ENCODE measurements around the gene TRIM38. TPM values are rescaled to one million over a fixed set of nuclear protein-coding genes. Genes with fewer than 3 reads are reported as not detected.
"Not testable (repeated sequence)": the region's sequence is repeated elsewhere in the genome, so short reads cannot be mapped to it uniquely, and the experiment has no call there.

The TRIM38 gene
- total and polyA plus RNA-seq, 12 donors, result 1.3 to 5.4 (median 2.7) TPM

DNA sequence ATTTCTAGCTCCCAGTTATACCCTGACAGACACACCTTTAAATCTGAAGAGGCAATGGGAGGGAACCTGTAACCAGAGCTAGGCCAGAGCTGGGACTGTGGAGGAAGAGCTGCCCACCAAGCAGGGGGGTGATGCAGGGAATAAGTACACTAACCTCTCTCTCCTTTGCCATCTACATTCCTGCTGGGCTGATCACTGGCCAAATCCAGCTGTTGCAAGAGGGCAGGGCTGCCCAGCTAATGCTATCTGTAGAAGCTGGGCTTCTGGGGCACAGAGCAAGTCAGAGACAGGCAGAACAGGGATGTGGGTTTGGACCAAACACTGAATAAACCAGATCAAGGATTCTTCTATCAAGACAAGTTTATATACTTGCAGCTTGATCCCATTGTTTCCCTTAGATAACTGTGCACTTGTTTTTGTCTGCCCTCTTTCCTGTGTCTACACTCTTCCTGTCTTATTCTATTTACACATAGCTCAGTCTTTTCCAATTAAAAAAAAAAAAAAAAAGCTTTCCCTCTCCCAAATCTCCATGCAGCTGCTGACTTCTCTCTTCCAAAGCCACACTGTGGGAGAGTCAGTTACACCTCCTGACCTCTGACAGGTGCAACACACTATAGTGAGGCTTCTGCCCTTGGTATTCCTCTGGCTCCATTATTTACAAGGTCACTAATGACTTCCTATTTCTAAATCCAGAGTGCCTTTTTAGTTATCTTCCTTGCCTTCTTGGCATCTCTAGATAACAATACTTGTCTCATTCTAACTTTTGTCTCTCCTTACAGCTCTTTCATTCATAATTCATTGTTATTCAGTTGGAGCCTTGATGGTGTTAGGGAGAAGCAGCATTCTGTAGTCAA is 43.7 kb downstream of the TRIM38 start:
- H3K4me1 ChIP-seq, result peaks cover 0 to 10% (median 0%) of the 10 kb centered on the region in 9 donors
- no peak overlapping the region for H3K27ac ChIP-seq
- TF ChIP-seq, protein P1, sequence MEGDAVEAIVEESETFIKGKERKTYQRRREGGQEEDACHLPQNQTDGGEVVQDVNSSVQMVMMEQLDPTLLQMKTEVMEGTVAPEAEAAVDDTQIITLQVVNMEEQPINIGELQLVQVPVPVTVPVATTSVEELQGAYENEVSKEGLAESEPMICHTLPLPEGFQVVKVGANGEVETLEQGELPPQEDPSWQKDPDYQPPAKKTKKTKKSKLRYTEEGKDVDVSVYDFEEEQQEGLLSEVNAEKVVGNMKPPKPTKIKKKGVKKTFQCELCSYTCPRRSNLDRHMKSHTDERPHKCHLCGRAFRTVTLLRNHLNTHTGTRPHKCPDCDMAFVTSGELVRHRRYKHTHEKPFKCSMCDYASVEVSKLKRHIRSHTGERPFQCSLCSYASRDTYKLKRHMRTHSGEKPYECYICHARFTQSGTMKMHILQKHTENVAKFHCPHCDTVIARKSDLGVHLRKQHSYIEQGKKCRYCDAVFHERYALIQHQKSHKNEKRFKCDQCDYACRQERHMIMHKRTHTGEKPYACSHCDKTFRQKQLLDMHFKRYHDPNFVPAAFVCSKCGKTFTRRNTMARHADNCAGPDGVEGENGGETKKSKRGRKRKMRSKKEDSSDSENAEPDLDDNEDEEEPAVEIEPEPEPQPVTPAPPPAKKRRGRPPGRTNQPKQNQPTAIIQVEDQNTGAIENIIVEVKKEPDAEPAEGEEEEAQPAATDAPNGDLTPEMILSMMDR (IDR thresholded peaks at IDR 0.05), result no peak
- no peak for ATAC-seq
- H3K9me3 ChIP-seq, result no peaks in the 10 kb centered on the region
- peaks cover 0 to 28% (median 0%) of the 10 kb centered on the region in 9 donors for H3K36me3 ChIP-seq
- intact Hi-C loops (cut with DNase I), result no loop called here
- no peaks in the 10 kb centered on the region for H3K27me3 ChIP-seq
- no peak for DNase-seq
- no peak overlapping the region for H3K4me3 ChIP-seq

DNA sequence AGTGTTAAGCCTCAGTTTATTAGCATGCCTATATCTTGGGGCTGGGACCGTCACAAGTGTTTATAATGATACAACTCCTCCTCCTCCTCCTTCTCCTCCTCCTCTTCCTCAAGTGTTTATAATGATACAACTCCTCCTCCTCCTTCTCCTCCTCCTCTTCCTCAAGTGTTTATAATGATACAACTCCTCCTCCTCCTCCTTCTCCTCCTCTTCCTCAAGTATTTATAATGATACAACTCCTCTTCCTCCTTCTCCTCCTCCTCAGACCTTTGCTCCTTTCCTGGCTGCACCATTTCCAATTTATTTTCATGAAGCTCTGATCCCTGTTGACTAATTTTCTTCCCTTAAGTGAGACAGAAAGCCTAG is 44.3 kb downstream of the TRIM38 start:
- ATAC-seq; H3K27me3 ChIP-seq; H3K27ac ChIP-seq; H3K9me3 ChIP-seq; DNase-seq; intact Hi-C loops (cut with DNase I); H3K4me1 ChIP-seq; H3K4me3 ChIP-seq: not testable (repeated sequence)
- H3K36me3 ChIP-seq, result peaks cover 0 to 23% (median 0%) of the 10 kb centered on the region in 9 donors
- 52 to 67% methylated on average over 1 of the region's 1 CpG for WGBS, 2 donors

DNA sequence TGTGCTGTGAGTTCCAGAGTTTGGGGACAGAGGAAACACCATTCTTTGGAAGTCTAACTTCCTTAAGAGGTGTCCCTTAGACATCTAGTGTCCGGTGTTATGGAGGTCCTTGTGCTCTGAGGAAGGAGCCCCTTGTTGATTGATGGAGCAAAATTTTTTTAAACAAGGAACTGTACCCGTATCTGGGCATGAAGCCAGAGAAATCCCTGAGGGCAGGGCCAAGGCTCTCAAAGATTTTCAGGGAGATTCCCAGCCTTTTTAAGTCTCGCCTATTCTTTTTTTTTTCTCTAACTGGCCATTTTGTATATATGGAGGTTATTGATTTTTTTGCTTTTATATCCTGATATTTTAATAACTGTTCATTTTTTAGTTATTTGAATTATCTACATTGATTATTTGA is 45.9 kb downstream of the TRIM38 start:
- 51 to 53% methylated on average over 3 of the region's 3 CpGs for WGBS, 2 donors
- Histone ChIP-seq H3K27ac (no peak overlapping the region), H3K4me1 (peaks cover 0 to 9% (median 0%) of the 10 kb centered on the region in 9 donors), H3K9me3 (no peaks in the 10 kb centered on the region), H3K27me3 (no peaks in the 10 kb centered on the region), H3K4me3 (no peak overlapping the region), H3K36me3 (peaks cover 0 to 21% (median 0%) of the 10 kb centered on the region in 9 donors)
- intact Hi-C loops (cut with DNase I), result no loop called here
- TF ChIP-seq, protein P1 (IDR thresholded peaks at IDR 0.05), result no peak
- DNase-seq (no peak), ATAC-seq (no peak)

DNA sequence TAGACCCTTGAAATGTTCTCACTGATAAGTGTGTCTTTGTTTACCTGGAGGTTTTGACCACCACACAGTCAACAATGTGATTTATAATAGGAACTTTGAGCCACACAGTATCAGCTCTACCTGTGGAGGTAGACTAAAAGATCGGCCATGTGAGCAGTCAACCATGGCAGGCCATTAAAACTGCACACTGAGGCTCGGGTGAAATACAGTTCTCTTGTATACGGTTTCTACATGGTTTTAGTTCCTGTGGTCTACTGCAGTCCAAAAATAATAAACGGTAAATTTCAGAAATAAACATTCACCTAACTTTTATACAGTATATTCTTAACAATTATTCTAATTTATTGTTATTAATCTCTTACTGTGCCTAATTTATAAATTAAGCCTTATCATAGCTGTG is 47.2 kb downstream of the TRIM38 start:
- H3K4me3 ChIP-seq, result no peak overlapping the region
- 94 to 95% methylated on average over 4 of the region's 4 CpGs for WGBS, 2 donors
- H3K27ac ChIP-seq, result no peak overlapping the region
- H3K36me3 ChIP-seq, result peaks cover 0 to 12% (median 0%) of the 10 kb centered on the region in 9 donors
- peaks cover 0 to 9% (median 0%) of the 10 kb centered on the region in 9 donors for H3K4me1 ChIP-seq
- intact Hi-C loops (cut with DNase I), result no loop called here
- no peak for ATAC-seq
- no peak for DNase-seq
- no peaks in the 10 kb centered on the region for H3K27me3 ChIP-seq
- H3K9me3 ChIP-seq, result no peaks in the 10 kb centered on the region
- TF ChIP-seq, protein P1 (IDR thresholded peaks at IDR 0.05), result no peak

DNA sequence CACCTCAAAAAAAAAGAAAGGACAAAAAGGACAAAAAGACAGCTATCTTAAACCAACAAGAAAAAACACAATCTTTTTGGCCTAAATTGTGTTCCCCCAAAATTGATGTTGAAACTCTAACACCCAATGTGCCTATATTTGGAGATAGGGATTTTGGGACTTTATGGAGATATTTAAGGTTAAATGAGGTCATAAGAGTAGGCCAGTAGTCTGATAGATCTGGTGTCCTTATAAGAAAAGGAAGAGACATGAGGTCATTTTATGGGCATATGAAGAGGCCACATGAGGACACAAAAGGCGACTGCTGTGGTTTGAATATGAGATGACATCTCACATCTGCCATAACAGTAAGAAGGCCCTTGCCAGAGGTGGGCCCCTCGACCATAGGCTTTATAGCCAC is 49.5 kb downstream of the TRIM38 start:
- TF ChIP-seq, protein P1 (IDR thresholded peaks at IDR 0.05), result no peak
- H3K27ac ChIP-seq, result no peak overlapping the region
- H3K27me3 ChIP-seq, result no peaks in the 10 kb centered on the region
- intact Hi-C loops (cut with DNase I), result no loop called here
- H3K9me3 ChIP-seq, result no peaks in the 10 kb centered on the region
- H3K36me3 ChIP-seq, result peaks cover 0 to 4% (median 0%) of the 10 kb centered on the region in 9 donors
- no peak overlapping the region for H3K4me3 ChIP-seq
- 86 to 94% methylated on average over 2 of the region's 2 CpGs for WGBS, 2 donors
- no peak for ATAC-seq
- DNase-seq, result no peak
- H3K4me1 ChIP-seq, result peaks cover 0 to 5% (median 1%) of the 10 kb centered on the region in 9 donors

DNA sequence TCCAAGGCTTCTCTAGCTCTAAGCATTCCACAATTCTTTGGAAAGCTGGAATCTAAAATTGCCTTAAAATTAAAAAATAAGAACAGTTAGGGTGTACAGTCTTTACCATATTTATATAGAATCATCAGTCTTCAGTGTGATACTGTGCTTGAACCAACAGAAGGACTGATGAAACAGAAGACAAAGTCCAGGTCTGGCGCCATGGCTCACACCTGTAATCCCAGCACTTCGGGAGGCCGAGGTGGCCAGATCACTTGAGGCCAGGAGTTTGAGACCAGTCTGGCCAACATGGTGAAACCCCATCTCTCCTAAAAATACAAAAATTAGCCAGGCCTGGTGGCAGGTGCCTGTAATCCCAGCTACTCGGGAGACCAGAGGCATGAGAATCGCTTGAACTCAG is 51.8 kb downstream of the TRIM38 start:
- H3K9me3 ChIP-seq; intact Hi-C loops (cut with DNase I); H3K27me3 ChIP-seq; H3K4me3 ChIP-seq; ATAC-seq; H3K27ac ChIP-seq; H3K36me3 ChIP-seq; DNase-seq: not testable (repeated sequence)
- WGBS, 2 donors, result 95 to 100% methylated on average over 5 of the region's 5 CpGs
- H3K4me1 ChIP-seq, result peaks cover 0 to 14% (median 6%) of the 10 kb centered on the region in 9 donors

Data from heart right ventricle (tissue), 16 donors.